Activated CD8-positive, alpha-beta T cell treated with anti-CD3 and anti-CD28 coated beads for 36 hours (primary cell): ENCODE results near the gene ZNF354C. TPM values are rescaled to one million over a fixed set of nuclear protein-coding genes. Genes with fewer than 3 reads are reported as not detected.

Source experiments
- ATAC-seq: fragments of 200-7000 bp; cut with Tn5 transposase; one replicate; pipeline ENCODE4 v1.10.0; 2021; ENCODE audit warnings: mild to moderate bottlenecking, moderate library complexity
- CTCF ChIA-PET: fragments of 350-600 bp; sonication (Branson Sonifier 250); formaldehyde crosslinking; loops from one replicate; lab custom pipeline; 2021; ENCODE audit warnings: antibody characterized with exemption; lab: Charles Lee
- POLR2A ChIA-PET: fragments of 350-600 bp; sonication (Branson Sonifier 250); formaldehyde crosslinking; loops from one replicate; lab custom pipeline; 2021; ENCODE audit warnings: antibody characterized with exemption; lab: Charles Lee
- DNase-seq: peaks from one replicate; pipeline ENCODE4 v3.0.0-alpha.2; 2020
- H3K27ac Mint-ChIP-seq: one replicate; pipeline ENCODE4 v1.8.0; 2021; ENCODE audit warnings: mild to moderate bottlenecking, mixed read lengths
- H3K27me3 Mint-ChIP-seq: one replicate; pipeline ENCODE4 v1.8.0; 2021; ENCODE audit warnings: mixed read lengths
- H3K36me3 Mint-ChIP-seq: one replicate; pipeline ENCODE4 v1.8.0; 2021; ENCODE audit warnings: low read depth, mixed read lengths
- H3K4me1 Mint-ChIP-seq: one replicate; pipeline ENCODE4 v1.8.0; 2021; ENCODE audit warnings: low read depth, mixed read lengths
- H3K4me3 Mint-ChIP-seq: one replicate; pipeline ENCODE4 v1.8.0; 2021; ENCODE audit warnings: mild to moderate bottlenecking, moderate library complexity, mixed read lengths
- H3K9me3 Mint-ChIP-seq: one replicate; pipeline ENCODE4 v1.8.0; 2021; ENCODE audit warnings: mixed read lengths
- intact Hi-C: fragments of 100-400 bp; cut with micrococcal nuclease; formaldehyde crosslinking; loops from one replicate; pipeline ENCODE4 v1.10.0; 2022
- total RNA-seq, 2 experiments: library from RNA; stranded (reverse); gene quantifications; one replicate each; pipeline ENCODE4 v1.2.3, GENCODE V29; 2021
- TF ChIP-seq, protein P1 (sequence below): fragments of 200-600 bp; IDR thresholded peaks from one replicate; pipeline ENCODE4 v1.8.0; 2022; ENCODE audit warnings: antibody characterized with exemption, mild to moderate bottlenecking

Gene ZNF354C
- total RNA-seq, 2 experiments from 2014 or later = 7.0 to 7.4 TPM

GRCh38 chr5:179118756-179119414 is 58.7 kb downstream of the ZNF354C start:
- no peak for DNase-seq
- Mint-ChIP-seq H3K36me3 (no peaks in the 10 kb centered on the region), H3K4me3 (no peak overlapping the region), H3K27me3 (no peaks in the 10 kb centered on the region), H3K4me1 (no peaks in the 10 kb centered on the region), H3K9me3 (peaks cover 19% of the 10 kb centered on the region), H3K27ac (no peak overlapping the region)
- intact Hi-C loops = no loop called here
- TF ChIP-seq, protein P1, sequence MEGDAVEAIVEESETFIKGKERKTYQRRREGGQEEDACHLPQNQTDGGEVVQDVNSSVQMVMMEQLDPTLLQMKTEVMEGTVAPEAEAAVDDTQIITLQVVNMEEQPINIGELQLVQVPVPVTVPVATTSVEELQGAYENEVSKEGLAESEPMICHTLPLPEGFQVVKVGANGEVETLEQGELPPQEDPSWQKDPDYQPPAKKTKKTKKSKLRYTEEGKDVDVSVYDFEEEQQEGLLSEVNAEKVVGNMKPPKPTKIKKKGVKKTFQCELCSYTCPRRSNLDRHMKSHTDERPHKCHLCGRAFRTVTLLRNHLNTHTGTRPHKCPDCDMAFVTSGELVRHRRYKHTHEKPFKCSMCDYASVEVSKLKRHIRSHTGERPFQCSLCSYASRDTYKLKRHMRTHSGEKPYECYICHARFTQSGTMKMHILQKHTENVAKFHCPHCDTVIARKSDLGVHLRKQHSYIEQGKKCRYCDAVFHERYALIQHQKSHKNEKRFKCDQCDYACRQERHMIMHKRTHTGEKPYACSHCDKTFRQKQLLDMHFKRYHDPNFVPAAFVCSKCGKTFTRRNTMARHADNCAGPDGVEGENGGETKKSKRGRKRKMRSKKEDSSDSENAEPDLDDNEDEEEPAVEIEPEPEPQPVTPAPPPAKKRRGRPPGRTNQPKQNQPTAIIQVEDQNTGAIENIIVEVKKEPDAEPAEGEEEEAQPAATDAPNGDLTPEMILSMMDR = no peak
- POLR2A ChIA-PET = no interaction called here
- CTCF ChIA-PET = no interaction called here
- ATAC-seq = no peak

GRCh38 chr5:179119415-179120170 is 59.4 kb downstream of the ZNF354C start:
- Mint-ChIP-seq H3K4me1 (no peaks in the 10 kb centered on the region), H3K9me3 (peaks cover 14% of the 10 kb centered on the region), H3K4me3 (no peak overlapping the region), H3K27me3 (no peaks in the 10 kb centered on the region), H3K27ac (no peak overlapping the region), H3K36me3 (no peaks in the 10 kb centered on the region)
- ChIA-PET CTCF (no interaction called here), POLR2A (no interaction called here)
- intact Hi-C loops = no loop called here
- ATAC-seq (no peak), DNase-seq (no peak)
- TF ChIP-seq, protein P1 = no peak

GRCh38 chr5:179120421-179120861 is 60.3 kb downstream of the ZNF354C start:
- peaks cover 6% of the 10 kb centered on the region for H3K9me3 Mint-ChIP-seq
- intact Hi-C loops = no loop called here
- TF ChIP-seq, protein P1 = no peak
- no peaks in the 10 kb centered on the region for H3K36me3 Mint-ChIP-seq
- no peaks in the 10 kb centered on the region for H3K27me3 Mint-ChIP-seq
- ChIA-PET POLR2A (no interaction called here), CTCF (no interaction called here)
- H3K4me3 Mint-ChIP-seq = no peak overlapping the region
- ATAC-seq = no peak
- no peak for DNase-seq
- no peak overlapping the region for H3K27ac Mint-ChIP-seq
- no peaks in the 10 kb centered on the region for H3K4me1 Mint-ChIP-seq

DNA sequence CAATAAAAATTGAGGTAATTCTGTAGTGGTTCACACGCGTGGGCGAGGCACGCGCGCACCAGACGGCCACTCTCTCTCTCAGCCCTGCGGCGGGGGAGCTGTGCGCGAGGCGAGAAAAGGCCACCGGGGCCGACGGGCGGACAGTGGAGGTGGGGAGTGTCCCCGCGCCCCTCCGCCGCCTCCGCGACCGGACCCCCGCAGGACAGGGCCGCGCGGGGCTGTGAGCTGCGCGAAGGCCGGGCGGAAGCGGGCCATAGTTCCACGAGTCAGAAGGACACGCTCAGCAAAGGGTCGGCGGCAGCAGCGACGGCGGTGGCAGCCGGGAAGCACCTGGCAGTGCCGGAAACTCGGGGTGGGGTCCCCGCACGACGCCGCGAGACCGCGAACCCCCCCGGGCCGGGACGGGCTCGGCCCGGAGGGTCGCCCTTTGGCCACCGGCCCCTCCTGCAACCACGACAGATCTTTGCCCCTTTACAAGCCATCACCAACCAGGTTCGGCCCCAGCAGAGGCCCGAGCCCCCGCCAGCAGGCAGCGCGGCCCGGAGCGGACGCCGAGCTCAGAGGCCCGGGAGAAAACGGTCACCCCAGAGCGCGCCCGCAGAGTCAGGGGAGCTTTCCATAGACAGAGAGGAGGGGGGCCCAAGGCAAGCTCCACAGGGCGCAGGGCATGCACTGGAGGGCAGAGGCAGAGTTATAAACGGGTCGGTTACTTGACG is 60.9 kb downstream of the ZNF354C start:
- intact Hi-C loops = no loop called here
- CTCF ChIA-PET = no interaction called here
- H3K4me3 Mint-ChIP-seq = no peak overlapping the region
- H3K27ac Mint-ChIP-seq = no peak overlapping the region
- ATAC-seq = no peak
- H3K27me3 Mint-ChIP-seq = no peaks in the 10 kb centered on the region
- H3K4me1 Mint-ChIP-seq = no peaks in the 10 kb centered on the region
- peaks cover 3% of the 10 kb centered on the region for H3K9me3 Mint-ChIP-seq
- H3K36me3 Mint-ChIP-seq = no peaks in the 10 kb centered on the region
- no peak for DNase-seq
- POLR2A ChIA-PET = no interaction called here
- TF ChIP-seq, protein P1 = no peak
